ENCODE measurements around the gene MINK1.

DNA sequence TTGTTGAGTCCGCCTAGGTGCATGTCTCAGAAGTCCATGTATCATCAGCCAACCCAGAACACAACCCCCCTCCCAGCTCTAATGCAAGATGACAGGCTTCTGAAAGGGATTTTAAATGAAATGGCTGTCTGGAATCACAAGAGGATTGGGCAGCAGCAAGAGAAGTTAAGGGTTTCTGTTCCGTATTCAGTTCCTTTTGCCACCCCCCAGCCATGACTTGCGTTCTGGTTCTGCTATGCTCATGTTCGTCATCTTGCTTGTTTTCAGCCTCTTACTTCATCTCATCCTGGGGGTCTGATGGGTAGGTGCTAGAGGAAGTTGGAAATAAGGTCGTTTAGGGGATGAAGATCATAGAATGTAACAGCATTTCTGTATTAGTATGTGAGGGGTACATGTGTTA lies 12.0 kb downstream of the MINK1 start:
- TF ChIP-seq, protein P1, sequence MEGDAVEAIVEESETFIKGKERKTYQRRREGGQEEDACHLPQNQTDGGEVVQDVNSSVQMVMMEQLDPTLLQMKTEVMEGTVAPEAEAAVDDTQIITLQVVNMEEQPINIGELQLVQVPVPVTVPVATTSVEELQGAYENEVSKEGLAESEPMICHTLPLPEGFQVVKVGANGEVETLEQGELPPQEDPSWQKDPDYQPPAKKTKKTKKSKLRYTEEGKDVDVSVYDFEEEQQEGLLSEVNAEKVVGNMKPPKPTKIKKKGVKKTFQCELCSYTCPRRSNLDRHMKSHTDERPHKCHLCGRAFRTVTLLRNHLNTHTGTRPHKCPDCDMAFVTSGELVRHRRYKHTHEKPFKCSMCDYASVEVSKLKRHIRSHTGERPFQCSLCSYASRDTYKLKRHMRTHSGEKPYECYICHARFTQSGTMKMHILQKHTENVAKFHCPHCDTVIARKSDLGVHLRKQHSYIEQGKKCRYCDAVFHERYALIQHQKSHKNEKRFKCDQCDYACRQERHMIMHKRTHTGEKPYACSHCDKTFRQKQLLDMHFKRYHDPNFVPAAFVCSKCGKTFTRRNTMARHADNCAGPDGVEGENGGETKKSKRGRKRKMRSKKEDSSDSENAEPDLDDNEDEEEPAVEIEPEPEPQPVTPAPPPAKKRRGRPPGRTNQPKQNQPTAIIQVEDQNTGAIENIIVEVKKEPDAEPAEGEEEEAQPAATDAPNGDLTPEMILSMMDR (IDR thresholded peaks at IDR 0.05) = no peak
- TF ChIP-seq CBFB (CRISPR knock-in tag; IDR thresholded peaks at IDR 0.05; ENCODE audit: low read depth) (no peak), CREB1 (CRISPR knock-in tag; IDR thresholded peaks at IDR 0.05) (no peak), MYBL2 (CRISPR knock-in tag; IDR thresholded peaks at IDR 0.05) (no peak), NFE2L1 (CRISPR knock-in tag; IDR thresholded peaks at IDR 0.05) (no peak), SP1 (CRISPR knock-in tag; conservative IDR thresholded peaks at IDR 0.05) (no peak), E2F4 (CRISPR knock-in tag; IDR thresholded peaks at IDR 0.05; ENCODE audit: borderline replicate concordance, low read depth) (no peak)
- TF ChIP-seq, protein P2, sequence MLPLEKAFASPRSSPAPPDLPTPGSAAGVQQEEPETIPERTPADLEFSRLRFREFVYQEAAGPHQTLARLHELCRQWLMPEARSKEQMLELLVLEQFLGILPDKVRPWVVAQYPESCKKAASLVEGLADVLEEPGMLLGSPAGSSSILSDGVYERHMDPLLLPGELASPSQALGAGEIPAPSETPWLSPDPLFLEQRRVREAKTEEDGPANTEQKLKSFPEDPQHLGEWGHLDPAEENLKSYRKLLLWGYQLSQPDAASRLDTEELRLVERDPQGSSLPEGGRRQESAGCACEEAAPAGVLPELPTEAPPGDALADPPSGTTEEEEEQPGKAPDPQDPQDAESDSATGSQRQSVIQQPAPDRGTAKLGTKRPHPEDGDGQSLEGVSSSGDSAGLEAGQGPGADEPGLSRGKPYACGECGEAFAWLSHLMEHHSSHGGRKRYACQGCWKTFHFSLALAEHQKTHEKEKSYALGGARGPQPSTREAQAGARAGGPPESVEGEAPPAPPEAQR (CRISPR knock-in tag; IDR thresholded peaks at IDR 0.05) = no peak

Data from WTC11 (cell line).